Nephron (organoid): ENCODE results near the gene OGFR.

Source experiments
- H3K27ac Mint-ChIP-seq, 3 experiments: 2 replicates each; pipeline ENCODE4 v1.8.0; 2020; ENCODE audit warnings: mixed read lengths in 3 of 3, mild to moderate bottlenecking in 2 of 3, moderate library complexity in 1 of 3
- H3K27me3 Mint-ChIP-seq: 2 replicates; pipeline ENCODE4 v1.8.0; 2021; ENCODE audit warnings: low read depth, mild to moderate bottlenecking, moderate library complexity, mixed read lengths
- H3K36me3 Mint-ChIP-seq: 2 replicates; pipeline ENCODE4 v1.8.0; 2020; ENCODE audit warnings: low read depth, mixed read lengths
- H3K4me1 Mint-ChIP-seq: 2 replicates; pipeline ENCODE4 v1.8.0; 2020; ENCODE audit warnings: mixed read lengths
- H3K4me3 Mint-ChIP-seq, 3 experiments: 2 replicates each; pipeline ENCODE4 v1.8.0; 2020; ENCODE audit warnings: mild to moderate bottlenecking in 3 of 3, mixed read lengths in 3 of 3, moderate library complexity in 2 of 3
- H3K9me3 Mint-ChIP-seq: 2 replicates; pipeline ENCODE4 v1.8.0; 2020; ENCODE audit warnings: mixed read lengths
- CTCF ChIP-seq, 3 experiments: fragments of 200-600 bp; sonication (generic); IDR thresholded peaks; one replicate each; pipeline ENCODE4 v1.5.0; 2021; ENCODE audit warnings: antibody characterized with exemption in 3 of 3; ENCODE audit not compliant: unreplicated experiment in 3 of 3

OGFR gene

GRCh38 chr20:62797671-62798532, 6.7 kb upstream of the OGFR start:
- Mint-ChIP-seq H3K4me3 (peak overlapping the region; percentile 85 to 87 (median 86)), H3K36me3 (peaks cover 32% of the 10 kb centered on the region)

DNA sequence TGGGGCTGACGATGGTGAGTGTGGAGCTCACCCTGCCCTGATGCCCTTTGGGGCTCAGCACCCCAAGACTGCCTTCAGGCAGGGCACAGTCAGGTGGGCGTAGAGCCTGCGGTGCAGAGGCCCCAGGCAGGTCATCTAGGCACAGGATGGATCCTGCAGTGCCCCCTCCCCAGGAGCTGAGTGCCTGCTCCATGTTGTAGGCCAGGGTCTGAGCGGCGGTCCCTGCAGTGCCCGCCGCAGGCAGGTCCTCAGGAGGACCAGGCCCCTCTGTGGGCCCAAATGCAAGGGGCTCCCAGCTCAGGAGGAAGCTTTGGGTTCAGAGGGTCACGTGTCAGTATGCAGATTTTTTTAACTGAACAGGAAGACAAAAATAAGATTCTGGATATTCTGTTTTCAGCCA, 5.6 kb upstream of the OGFR start:
- Mint-ChIP-seq H3K27me3 (peaks cover 10% of the 10 kb centered on the region), H3K4me1 (peaks cover 30% of the 10 kb centered on the region), H3K4me3 (peak overlapping the region in 2 of 3 experiments; percentile 47 to 56), H3K27ac (no peak overlapping the region), H3K36me3 (peaks cover 32% of the 10 kb centered on the region), H3K9me3 (no peaks in the 10 kb centered on the region)
- TF ChIP-seq CTCF (IDR thresholded peaks at IDR 0.05; ENCODE audit: unreplicated experiment in 3 of 3) = no peak

More at GRCh38 chr20:62797671-62798532, 6.7 kb upstream of the OGFR start:
- peak overlapping the region; percentile 48 to 83 (median 58) for H3K27ac Mint-ChIP-seq
- no peak for TF ChIP-seq CTCF (IDR thresholded peaks at IDR 0.05; ENCODE audit: unreplicated experiment in 3 of 3)
- H3K27me3 Mint-ChIP-seq = peaks cover 6% of the 10 kb centered on the region
- no peaks in the 10 kb centered on the region for H3K9me3 Mint-ChIP-seq
- peaks cover 23% of the 10 kb centered on the region for H3K4me1 Mint-ChIP-seq

DNA sequence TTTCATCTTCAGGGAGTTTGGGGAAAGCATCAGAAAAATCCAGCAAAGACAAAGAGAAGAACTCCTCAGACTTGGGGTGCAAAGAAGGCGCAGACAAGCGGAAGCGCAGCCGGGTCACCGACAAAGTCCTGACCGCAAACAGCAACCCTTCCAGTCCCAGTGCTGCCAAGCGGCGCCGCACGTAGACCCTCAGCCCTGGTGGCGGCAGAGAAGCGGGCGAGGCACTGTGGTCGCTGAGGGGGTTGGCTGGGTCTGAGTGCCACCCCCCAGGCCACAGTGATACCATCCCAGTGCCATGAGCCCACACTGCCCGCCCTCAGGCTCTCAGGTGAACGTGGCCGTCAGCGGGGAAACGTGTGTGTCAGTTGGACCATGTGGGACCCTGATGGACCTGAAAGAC, 5.2 kb upstream of the OGFR start:
- Mint-ChIP-seq H3K27me3 (peaks cover 10% of the 10 kb centered on the region), H3K27ac (no peak overlapping the region), H3K4me1 (peaks cover 32% of the 10 kb centered on the region), H3K4me3 (peak overlapping the region in 2 of 3 experiments; percentile 74 to 76), H3K9me3 (no peaks in the 10 kb centered on the region), H3K36me3 (peaks cover 32% of the 10 kb centered on the region)
- TF ChIP-seq CTCF (IDR thresholded peaks at IDR 0.05; ENCODE audit: unreplicated experiment in 3 of 3) = no peak

DNA sequence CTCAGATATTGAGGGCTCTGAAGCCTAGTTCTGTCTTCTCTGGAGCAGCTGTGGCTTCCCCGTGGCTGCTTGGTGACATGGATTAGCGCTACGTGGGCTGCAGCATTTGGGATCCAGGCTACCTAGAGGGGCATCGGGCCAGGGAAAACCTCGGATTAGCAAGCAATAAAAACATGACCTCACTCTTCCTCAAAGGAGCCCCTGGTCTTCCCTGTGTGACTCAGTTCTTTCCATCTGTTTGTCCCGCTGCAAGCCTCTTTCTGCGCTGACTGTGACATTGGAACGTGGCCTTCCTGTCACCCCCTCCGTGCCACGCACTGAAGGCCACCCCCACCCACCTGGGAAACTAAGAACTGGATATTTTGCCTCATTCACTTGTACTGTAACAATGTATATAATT, 4.8 kb upstream of the OGFR start:
- H3K27ac Mint-ChIP-seq = peak overlapping the region in 1 of 3 experiments; percentile 37
- peak overlapping the region; percentile 26 to 76 (median 74) for H3K4me3 Mint-ChIP-seq
- no peaks in the 10 kb centered on the region for H3K9me3 Mint-ChIP-seq
- H3K36me3 Mint-ChIP-seq = peaks cover 32% of the 10 kb centered on the region
- TF ChIP-seq CTCF (IDR thresholded peaks at IDR 0.05; ENCODE audit: unreplicated experiment in 3 of 3) = no peak
- peaks cover 10% of the 10 kb centered on the region for H3K27me3 Mint-ChIP-seq
- H3K4me1 Mint-ChIP-seq = peaks cover 32% of the 10 kb centered on the region

DNA sequence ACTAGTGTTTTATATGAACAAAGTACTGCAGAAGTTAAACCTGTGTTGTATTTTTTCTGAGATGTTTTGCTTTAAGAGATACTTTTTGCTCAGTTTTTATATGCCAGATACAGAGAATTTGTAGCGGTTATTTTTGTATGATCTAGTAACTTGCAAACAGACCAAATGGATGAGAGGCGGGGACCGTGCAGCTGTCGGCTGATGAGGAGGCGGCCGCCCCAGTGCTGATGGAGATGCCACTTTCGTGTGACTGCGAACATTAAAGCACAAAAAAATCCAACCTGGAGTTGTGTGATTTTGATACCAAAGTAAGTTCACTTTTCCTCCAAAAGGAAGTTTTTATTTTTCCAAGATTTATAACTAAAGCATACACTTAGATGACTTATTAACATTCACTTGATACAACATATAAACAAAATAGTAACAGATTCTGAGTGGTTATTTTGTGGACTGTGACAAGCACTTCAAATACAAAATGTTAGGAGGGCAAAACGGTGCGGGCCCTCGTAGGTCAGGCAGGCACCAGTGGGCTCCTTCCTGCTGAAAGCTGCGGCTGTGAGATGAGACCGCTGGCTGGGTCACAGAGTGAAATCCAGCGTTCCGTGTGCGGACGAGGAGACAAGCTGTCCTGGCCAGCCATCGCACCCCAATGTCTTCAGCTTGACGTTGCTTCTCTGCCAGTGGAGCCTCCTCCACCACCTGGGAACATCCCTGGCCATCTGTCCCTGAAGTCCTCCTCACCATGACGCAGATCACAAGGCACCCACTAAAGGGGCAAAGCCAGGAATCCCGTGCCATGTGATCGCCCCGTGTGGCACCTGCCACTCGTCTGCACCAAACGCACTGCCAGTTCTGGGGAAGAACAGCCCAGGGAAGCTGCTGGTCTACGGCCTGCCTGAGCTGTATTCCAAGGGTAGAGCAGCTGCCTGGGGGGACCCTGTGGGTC, 4.0 kb upstream of the OGFR start:
- no peak for TF ChIP-seq CTCF (IDR thresholded peaks at IDR 0.05; ENCODE audit: unreplicated experiment in 3 of 3)
- H3K4me1 Mint-ChIP-seq = peaks cover 32% of the 10 kb centered on the region
- peak overlapping the region in 1 of 3 experiments; percentile 37 for H3K27ac Mint-ChIP-seq
- H3K36me3 Mint-ChIP-seq = peaks cover 32% of the 10 kb centered on the region
- peak overlapping the region; percentile 26 to 76 (median 74) for H3K4me3 Mint-ChIP-seq
- H3K27me3 Mint-ChIP-seq = peaks cover 10% of the 10 kb centered on the region
- no peaks in the 10 kb centered on the region for H3K9me3 Mint-ChIP-seq
